ENCODE results near the gene ITFG1.
"Not testable (repeated sequence)": the region's sequence is repeated elsewhere in the genome, so short reads cannot be mapped to it uniquely, and the experiment has no call there.

Gene ITFG1

DNA sequence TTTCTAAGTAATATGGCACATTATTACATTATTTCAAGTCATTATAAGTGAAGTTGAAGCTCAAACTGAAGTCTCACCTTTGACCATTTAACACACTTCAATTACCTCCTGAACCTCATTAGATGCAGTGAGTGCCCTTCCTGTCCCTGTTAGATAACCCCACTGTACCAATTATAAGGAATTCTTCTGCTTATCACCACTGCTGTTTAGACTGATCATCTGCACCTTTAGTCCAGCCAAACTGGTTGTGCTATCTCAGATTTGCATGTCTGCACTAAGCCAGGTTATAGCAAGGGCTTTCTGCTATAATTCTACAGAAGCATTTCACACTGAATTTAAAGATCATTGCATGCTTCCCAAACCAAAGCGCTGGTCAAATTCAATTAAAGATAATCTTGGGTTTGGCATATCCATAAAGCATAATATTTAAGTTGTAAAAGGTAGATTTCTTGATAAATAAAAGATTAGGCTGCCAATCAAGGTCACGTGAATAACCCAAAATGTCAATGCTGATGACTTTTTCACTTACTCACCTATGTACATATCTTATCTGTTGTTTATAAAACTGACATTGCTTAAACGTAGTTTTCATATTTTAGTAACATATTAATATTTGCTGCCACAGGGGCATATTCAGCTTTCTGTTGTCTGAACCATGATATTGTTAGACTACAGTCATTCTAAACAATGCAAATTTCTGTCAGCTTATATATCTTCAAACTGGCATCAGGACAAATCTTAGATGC is 11.9 kb downstream of the ITFG1 start:
- TF ChIP-seq, protein P1, sequence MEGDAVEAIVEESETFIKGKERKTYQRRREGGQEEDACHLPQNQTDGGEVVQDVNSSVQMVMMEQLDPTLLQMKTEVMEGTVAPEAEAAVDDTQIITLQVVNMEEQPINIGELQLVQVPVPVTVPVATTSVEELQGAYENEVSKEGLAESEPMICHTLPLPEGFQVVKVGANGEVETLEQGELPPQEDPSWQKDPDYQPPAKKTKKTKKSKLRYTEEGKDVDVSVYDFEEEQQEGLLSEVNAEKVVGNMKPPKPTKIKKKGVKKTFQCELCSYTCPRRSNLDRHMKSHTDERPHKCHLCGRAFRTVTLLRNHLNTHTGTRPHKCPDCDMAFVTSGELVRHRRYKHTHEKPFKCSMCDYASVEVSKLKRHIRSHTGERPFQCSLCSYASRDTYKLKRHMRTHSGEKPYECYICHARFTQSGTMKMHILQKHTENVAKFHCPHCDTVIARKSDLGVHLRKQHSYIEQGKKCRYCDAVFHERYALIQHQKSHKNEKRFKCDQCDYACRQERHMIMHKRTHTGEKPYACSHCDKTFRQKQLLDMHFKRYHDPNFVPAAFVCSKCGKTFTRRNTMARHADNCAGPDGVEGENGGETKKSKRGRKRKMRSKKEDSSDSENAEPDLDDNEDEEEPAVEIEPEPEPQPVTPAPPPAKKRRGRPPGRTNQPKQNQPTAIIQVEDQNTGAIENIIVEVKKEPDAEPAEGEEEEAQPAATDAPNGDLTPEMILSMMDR (IDR thresholded peaks at IDR 0.05; ENCODE audit: borderline replicate concordance, insufficient read depth, low read depth, low read length): no peak
- no peak overlapping the region for H3K4me3 ChIP-seq (ENCODE audit: low read depth, low read length)

DNA sequence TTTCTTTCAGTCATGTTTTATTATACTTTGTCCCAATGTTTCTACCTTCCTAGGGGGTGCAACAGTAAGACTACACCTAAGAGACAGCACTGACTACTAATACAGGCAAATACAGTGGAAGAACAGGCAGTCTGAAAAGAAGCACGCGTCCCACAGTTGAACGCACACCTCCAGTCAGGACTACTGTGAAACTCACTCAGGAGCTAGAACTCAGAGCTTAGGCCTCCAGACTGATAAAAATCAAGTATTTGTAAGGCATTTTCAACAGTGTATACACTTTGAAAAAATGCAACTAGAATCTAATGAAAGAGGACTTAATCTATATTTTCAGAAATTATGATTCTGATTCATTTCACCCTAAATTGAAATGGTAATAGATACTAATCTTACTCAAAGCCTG is 14.4 kb downstream of the ITFG1 start:
- no peak overlapping the region for H3K4me3 ChIP-seq (ENCODE audit: low read depth, low read length)
- TF ChIP-seq, protein P1 (IDR thresholded peaks at IDR 0.05; ENCODE audit: borderline replicate concordance, insufficient read depth, low read depth, low read length): no peak

DNA sequence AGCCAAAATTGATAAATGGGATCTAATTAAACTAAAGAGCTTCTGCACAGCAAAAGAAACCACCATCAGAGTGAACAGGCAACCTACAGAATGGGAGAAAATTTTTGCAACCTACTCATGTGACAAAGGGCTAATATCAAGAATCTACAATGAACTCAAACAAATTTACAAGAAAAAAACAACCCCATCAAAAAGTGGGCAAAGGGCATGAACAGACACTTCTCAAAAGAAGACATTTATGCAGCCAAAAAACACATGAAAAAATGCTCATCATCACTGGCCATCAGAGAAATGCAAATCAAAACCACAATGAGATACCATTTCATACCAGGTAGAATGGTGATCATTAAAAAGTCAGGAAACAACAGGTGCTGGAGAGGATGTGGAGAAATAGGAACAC is 18.0 kb downstream of the ITFG1 start:
- H3K4me3 ChIP-seq (ENCODE audit: low read depth, low read length): not testable (repeated sequence)

DNA sequence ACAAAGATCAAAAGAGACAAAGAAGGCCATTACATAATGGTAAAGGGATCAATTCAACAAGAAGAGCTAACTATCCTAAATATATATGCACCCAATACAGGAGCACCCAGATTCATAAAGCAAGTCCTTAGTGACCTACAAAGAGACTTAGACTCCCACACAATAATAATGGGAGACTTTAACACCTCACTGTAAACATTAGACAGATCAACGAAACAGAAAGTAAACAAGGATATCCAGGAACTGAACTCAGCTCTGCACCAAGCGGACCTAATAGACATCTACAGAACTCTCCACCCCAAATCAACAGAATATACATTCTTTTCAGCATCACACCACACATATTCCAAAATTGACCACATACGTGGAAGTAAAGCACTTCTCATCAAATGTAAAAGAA is 20.8 kb downstream of the ITFG1 start:
- H3K4me3 ChIP-seq (ENCODE audit: low read depth, low read length): not testable (repeated sequence)

DNA sequence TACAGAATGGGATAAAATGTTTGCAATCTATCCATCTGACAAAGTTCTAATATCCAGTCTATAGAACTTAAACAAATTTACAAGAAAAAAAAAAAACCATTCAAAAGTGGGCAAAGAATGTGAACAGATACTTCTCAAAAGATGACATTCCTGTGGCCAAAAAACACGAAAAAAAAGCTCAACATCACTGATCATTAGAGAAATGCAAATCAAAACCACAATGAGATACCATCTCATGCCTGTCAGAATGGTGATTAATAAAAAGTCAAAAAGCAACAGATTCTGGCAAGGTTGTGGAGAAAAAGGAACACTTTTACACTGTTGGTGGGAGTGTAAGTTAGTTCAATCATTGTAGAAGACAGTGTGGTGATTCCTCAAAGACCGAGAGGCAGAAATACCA is 26.6 kb downstream of the ITFG1 start:
- H3K4me3 ChIP-seq (ENCODE audit: low read depth, low read length): not testable (repeated sequence)

DNA sequence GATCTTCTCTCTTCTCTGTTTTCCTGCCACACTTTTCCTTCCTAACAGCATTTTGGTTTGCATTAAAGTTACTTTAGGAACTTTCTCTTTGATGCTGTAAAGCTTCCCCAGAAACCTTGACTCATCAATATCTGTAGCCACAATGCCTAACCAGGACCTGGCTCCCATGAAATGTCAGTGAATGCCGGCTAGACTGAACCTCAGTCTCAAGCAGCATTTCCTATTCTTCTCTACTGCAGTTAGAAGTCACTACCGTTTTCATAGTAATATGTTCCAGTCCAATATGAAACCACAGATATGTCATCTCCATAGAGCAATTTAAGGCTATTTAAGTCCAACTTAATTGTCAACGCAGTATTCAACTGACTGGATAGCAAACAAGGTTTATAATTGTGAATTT is 28.9 kb downstream of the ITFG1 start:
- TF ChIP-seq, protein P1 (IDR thresholded peaks at IDR 0.05; ENCODE audit: borderline replicate concordance, insufficient read depth, low read depth, low read length): no peak
- no peak overlapping the region for H3K4me3 ChIP-seq (ENCODE audit: low read depth, low read length)

DNA sequence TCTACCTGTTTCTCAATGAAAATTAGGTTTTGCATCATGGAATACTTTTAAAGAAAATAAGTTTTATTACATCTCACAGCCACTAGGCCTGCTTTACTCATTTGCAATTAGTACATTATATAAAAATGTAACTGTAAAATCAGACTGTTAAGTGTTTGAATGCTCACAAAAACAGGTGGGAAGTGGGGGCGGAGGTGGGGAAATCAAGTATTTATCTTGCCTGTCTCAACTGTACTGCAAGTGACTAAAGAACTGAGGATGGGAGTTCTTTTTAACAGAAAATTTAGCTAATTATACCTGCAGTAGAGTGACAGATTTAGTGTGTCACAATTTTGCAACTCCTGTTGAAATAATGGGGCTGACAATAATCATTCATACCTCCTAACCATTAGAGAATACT is 34.1 kb downstream of the ITFG1 start:
- TF ChIP-seq, protein P1 (IDR thresholded peaks at IDR 0.05; ENCODE audit: borderline replicate concordance, insufficient read depth, low read depth, low read length): no peak
- H3K4me3 ChIP-seq (ENCODE audit: low read depth, low read length): no peak overlapping the region

DNA sequence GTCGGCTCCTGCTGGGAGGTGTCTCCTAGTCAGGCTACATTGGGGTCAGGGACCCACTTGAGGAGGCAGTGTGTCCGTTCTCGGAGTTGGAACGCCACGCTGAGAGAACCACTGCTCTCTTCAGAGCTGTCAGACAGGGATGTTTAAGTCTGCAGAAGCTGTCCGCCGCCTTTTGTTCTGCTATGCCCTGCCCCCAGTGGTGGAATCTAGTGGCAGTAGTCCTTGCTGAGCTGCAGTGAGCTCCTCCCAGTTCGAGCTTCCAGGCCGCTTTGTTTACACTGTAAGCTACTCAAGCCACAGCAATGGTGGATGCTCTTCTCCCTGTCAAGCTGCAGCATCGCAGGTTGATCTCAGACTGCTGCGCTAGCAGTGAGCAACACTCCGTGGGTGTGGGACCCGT is 36.0 kb downstream of the ITFG1 start:
- TF ChIP-seq, protein P1 (IDR thresholded peaks at IDR 0.05; ENCODE audit: borderline replicate concordance, insufficient read depth, low read depth, low read length): no peak
- no peak overlapping the region for H3K4me3 ChIP-seq (ENCODE audit: low read depth, low read length)

DNA sequence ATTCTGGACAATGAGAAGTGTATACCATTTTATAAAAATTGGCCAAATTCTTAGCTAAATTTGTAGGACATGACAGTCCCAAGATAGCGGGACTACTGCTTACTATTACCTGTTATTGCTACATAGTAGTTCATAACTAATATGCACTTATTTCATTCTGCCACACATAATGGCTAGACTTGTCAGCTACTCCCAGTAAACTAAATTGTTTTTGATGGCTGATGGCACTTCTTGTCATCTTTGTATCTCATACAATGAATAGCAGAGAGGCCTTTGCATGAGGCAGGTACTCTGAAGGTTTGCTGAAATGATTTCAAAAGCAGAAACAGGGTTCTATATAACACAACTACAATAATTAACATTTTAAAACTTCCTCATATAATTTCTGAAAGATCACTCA is 44.0 kb downstream of the ITFG1 start:
- H3K4me3 ChIP-seq (ENCODE audit: low read depth, low read length): no peak overlapping the region
- TF ChIP-seq, protein P1 (IDR thresholded peaks at IDR 0.05; ENCODE audit: borderline replicate concordance, insufficient read depth, low read depth, low read length): no peak

Data from GM12875 (cell line).